HG02588 (cell line): ENCODE data around the gene HSF2.
"Not testable (repeated sequence)": the region's sequence is repeated elsewhere in the genome, so short reads cannot be mapped to it uniquely, and the experiment has no call there.

Source experiments
- ATAC-seq: cut with Tn5 transposase; IDR thresholded peaks from one replicate; pipeline ENCODE4 v1.9.1; 2021; ENCODE audit warnings: mild to moderate bottlenecking, moderate library complexity; ENCODE audit not compliant: unreplicated experiment

Gene HSF2

DNA sequence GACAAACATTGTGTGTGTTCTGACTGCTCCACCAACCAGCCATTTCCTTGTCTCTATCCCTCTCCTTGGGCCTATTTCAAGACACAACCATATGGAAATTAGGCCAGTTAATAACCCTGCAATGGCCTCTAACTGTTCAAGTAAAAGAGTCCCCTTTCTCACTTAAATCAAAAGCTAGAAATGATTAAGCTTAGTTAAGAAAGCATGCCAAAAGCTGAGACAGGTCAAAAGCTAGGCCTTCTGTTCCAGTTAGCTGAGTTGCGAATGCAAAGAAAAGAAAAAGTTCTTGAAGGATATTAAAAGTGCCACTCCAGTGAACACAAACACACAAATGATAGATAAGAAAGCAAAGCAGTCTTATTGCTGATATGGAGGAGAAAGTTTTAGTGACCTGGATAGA, 49.6 kb downstream of the HSF2 start:
- no peak for ATAC-seq

DNA sequence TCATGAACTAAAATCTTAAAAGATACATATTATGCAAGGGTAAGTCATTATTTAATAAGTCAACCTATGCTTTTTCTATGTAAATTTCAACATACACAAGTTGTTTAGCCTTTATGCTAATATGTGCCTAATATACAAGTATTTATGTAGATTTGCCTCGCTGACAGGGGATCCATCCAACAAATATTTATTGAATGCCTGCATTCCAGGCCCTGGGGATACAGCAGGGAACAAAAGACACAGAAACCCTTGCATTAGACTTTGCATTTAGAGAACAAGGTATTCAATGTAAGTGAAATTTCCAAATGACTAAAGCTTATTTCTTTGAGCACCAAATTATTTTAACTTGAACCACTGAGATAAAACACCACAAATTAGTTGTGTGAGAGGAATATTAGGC, 53.1 kb downstream of the HSF2 start:
- ATAC-seq, result no peak

DNA sequence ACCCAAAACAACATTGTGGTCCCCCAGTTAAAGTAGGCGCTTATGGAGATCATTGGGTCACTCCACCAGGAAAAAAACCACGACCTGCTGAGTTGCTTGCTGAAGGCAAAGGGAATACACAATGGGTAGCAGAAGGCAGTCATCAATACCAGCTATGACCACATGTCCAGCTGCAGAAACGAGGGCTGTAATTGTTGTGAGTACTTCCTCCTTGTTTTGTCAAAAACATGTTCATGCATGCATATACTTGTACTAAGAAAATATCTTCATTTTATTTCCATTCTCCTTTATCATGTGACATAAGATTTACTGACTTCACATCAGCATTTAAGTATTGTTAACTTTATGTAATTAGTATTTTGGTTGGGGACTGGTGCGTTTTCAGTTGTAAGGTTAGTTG, 55.2 kb downstream of the HSF2 start:
- no peak for ATAC-seq

DNA sequence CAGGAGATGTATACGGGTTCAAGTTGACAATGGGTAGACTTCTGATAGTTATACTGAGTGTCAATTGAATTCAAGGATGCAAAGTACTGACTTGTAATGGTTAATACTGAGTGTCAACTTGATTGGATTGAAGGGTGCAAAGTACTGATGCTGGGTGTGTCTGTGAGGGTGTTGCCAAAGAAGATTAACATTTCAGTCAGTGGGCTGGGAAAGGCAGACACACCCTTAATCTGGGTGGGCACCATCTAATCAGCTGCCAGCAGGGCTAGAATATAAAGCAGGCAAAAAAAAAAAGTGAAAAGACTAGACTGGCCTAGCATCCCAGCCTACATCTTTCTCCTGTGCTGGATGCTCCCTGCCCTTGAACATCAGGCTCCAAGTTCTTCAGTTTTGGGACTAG, 55.7 kb downstream of the HSF2 start:
- not testable (repeated sequence) for ATAC-seq

DNA sequence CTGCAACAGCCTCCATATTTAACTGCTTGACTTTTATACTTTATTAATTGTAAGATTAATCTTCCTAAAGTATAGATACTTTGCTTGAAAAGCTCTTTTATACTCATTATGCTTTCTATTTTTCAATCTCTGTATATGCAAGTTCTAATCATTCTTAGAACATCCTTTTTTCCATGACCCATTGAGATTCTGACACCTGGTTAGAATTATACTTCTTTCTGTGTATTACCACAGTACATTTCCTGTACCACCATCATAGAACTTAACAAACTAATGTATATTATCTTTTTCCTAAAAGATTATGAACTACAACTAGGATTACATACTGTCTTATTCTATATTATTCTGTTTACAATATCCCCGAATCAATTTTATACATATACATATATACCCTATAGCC, 58.6 kb downstream of the HSF2 start:
- no peak for ATAC-seq

DNA sequence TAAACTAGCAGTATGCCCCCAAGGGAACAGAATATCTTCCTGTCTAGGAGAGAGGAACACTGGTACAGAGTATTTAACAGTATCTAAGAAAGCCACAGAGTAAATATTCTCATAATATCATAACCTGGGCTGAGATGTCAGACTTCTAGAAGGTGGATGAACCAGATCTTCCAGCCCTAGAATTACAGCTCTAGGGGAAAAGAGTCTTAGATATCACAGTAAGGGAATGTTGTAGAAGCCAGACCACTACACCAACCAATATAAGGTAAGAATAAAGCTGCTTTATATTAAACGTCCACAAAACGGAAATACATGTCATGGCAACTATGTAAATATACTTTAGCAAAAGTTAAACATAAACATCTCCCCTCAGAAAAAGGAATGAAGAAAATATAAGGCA, 59.8 kb downstream of the HSF2 start:
- ATAC-seq, result no peak

DNA sequence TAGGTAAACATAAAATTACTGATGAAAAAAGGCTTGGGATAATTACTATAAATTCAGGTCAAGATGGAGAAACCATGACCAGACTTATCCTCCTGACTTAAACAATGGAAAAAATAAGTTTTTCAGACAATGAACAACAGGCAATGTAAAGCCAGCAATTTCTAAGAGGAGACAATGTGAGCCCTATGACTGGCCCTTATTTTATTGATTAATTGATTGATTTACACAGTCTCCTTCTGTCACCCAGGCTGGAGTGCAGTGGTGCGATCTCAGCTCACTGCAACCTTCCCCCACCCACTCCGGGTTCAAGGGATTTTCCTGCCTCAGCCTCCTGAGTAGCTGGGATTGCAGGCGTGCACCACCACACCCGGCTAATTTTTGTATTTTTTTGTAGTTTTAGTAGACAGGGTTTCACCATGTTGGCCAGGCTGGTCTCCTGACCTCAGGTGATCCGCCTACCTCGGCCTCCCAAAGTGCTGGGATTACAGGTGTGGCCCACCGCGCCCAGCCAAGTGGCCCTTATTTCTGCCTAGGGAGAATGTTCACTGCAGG, 60.5 kb downstream of the HSF2 start:
- not testable (repeated sequence) for ATAC-seq

DNA sequence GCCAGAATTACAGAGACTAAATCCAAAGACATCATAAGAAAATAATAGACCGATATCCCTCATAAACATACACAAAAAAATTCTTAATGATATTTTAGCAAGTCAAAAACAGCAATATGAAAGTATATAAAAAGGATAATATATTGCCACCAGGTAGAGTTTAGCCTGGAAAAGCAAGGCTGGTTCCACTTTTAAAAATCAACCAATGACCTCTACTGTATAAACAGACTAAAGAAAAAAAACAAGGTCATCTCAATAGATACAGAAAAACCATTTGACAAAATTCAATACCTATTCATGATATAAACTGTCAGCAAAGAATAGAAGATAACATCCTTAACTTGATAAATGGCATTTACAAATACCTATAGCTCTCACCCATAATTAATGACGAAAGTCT, 62.4 kb downstream of the HSF2 start:
- no peak for ATAC-seq

DNA sequence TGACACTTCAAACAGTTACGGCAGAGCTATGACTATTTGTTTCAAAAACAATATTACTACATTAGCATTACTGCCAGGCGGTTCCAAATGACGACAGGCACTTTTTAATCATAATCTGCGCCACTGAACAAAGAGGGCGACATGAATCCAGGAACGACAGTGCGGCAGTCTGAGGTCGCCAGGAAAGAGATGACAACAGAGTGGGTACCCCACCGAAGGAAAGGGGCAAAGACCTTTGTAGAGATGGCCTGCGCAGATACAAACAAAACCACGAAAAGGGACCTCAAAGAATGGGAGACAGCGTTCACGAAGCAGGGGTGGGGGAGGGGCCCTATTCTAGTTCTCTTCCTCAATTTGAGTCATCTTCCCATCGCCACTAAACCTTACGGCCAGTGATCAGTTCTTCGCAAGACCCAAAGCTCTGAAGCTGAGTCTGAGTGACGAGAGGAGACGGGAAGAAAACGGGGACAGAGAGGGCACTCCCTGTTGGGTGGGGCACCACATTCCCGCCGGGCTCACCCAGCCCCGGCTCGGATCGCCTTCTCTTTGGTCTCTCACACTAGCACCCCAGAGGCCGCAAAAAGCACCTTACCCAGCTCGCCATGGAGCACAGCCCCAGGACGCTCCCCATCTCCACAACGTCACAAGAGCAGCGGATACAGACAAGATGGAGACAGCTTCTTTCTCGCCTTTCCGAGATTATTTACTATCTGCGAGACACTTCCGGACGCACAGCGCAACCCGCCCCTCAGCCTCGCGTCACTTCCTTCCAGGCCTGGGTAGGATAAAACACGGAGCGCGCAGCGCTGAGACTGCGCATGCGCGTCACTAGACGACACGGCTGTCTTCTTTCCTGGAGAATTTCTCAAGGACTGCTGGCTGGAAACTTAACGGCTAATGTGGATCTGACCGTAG, 71.9 kb downstream of the HSF2 start, which contains the start of gene SERINC1:
Gene SERINC1, minus strand, starts transcription at position 701 of the 915 bp plus-strand sequence. Its CDS starts 70 bp downstream, at position 631.
- ATAC-seq, result peak; percentile 99

DNA sequence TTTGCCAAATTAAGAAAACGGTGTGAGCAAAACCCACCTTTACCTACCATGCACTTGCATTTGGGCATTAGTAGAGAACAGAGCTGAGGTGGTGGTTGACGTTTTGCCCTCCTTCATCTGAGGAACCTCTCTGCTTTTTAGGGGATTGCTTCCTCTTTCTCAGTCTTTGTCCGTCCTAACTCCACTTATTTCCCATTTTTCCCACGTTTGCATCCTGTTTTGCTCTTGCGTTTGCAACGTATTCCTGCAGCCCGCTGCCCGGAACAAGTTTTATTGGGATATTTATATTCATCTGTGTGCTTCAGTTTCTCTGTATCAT, 72.5 kb downstream of the HSF2 start:
- ATAC-seq, result peak; percentile 56

DNA sequence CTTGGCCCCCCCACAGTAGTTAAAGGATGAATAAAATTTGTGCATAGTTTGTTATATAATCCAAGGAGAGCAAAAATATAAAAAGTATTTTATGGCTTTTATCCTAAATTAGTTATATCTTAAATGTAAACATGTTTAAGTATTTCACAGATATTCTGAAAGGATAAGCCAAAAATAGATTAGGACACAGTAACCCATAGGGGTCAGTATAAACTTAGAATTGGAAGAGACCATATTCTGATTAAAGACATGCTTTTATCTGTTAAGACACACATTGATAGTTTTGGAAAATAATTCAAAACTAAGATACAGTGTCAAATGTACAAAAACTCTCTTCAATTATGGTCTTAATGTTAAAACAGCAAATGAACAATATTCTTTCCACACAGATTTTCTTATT, 76.7 kb downstream of the HSF2 start:
- no peak for ATAC-seq

DNA sequence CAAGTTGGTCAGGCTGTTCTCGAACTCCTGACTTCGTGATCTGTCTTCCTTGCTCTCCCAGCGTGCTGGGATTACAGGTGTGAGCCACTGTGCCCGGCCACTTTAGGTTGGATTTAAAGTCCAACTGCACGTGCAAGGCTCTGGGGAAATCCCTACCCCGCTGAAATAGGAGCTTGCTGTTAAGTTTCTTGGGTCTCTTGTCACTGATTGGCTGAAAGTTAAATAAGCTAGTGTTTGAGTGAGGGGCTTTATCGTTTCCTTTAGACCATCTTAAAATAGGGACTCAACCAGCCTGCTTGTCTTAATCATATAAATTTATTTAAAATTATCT, 83.3 kb downstream of the HSF2 start:
- ATAC-seq, result no peak
